ENCODE measurements around the gene NDE1.

The NDE1 gene

DNA sequence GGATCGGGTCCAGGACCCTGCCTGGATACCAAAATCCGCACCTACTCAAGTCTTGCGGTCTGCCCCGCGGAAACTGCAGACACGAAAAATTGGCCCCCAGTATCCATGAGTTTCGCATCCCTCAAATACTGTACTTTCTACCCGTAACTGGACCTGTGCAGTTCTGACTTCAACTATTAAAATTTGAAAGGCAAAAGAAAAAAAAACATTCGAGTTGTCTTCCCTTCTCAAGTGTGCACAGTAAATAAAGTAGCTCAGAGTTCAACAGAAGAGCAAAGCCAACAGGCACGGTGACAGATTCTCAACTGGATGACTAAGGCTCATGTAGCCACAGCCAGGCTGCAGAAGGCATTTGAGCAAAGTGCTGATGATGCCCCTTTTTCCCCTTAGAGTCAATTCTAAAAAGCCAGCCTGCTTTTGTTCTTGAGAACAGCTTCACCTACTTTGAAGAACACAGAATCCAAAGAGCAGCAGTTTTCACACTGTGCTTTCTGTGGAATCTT lies 39.6 kb upstream of the NDE1 start:
- no peak overlapping the region for H3K4me3 ChIP-seq (ENCODE audit: low read depth, low read length, poor library complexity, severe bottlenecking)
- TF ChIP-seq, protein P1, sequence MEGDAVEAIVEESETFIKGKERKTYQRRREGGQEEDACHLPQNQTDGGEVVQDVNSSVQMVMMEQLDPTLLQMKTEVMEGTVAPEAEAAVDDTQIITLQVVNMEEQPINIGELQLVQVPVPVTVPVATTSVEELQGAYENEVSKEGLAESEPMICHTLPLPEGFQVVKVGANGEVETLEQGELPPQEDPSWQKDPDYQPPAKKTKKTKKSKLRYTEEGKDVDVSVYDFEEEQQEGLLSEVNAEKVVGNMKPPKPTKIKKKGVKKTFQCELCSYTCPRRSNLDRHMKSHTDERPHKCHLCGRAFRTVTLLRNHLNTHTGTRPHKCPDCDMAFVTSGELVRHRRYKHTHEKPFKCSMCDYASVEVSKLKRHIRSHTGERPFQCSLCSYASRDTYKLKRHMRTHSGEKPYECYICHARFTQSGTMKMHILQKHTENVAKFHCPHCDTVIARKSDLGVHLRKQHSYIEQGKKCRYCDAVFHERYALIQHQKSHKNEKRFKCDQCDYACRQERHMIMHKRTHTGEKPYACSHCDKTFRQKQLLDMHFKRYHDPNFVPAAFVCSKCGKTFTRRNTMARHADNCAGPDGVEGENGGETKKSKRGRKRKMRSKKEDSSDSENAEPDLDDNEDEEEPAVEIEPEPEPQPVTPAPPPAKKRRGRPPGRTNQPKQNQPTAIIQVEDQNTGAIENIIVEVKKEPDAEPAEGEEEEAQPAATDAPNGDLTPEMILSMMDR (IDR thresholded peaks at IDR 0.05; ENCODE audit: low read length), result no peak
- TF ChIP-seq EZH2 (IDR thresholded peaks at IDR 0.05; ENCODE audit: borderline replicate concordance, low read length), result no peak
- no peaks in the 10 kb centered on the region for H3K9me3 ChIP-seq (ENCODE audit: low read length)
- no peaks in the 10 kb centered on the region for H3F3A ChIP-seq (ENCODE audit: insufficient read depth, low read length)
- no peaks in the 10 kb centered on the region for H3K9me2 ChIP-seq (ENCODE audit: low read depth, low read length)
- no peak overlapping the region for H3K4me2 ChIP-seq (ENCODE audit: low read length)
- no peaks in the 10 kb centered on the region for H3K27me3 ChIP-seq (ENCODE audit: insufficient read depth, low read length)
- peaks cover 87% of the 10 kb centered on the region for H3K36me3 ChIP-seq (ENCODE audit: insufficient read depth, low read length)
- no peak overlapping the region for H2AFZ ChIP-seq (ENCODE audit: low read length)
- no peaks in the 10 kb centered on the region for H3K79me2 ChIP-seq (ENCODE audit: insufficient read depth, low read length)
- H4K20me1 ChIP-seq (ENCODE audit: insufficient read depth, low read length), result no peaks in the 10 kb centered on the region
- no peaks in the 10 kb centered on the region for H3K4me1 ChIP-seq (ENCODE audit: insufficient read depth, low read length, severe bottlenecking)
- no peak overlapping the region for H3K27ac ChIP-seq (ENCODE audit: low read depth, low read length, poor library complexity, severe bottlenecking)
- no peak overlapping the region for H3K9ac ChIP-seq (ENCODE audit: low read length)

DNA sequence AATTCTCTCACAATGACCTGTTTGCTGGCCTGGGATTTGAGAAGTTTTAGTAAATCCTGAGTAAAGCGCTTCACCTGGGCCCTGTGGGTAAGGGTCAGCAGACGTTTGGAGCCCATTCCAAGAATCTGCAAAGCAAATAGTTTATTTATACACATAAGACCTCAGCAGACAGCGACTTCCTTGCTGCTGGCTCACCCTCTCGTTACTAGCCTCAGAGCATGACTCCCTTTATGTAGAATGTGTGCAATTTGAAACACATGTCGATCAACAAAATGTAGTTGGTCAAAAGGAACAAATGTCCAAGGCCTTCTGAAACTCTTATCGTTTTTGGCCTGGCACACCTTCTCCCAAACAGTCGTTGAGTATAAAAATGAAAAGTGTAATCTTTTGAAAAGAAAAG lies 38.4 kb upstream of the NDE1 start:
- no peaks in the 10 kb centered on the region for H3K9me2 ChIP-seq (ENCODE audit: low read depth, low read length)
- no peak for TF ChIP-seq EZH2 (IDR thresholded peaks at IDR 0.05; ENCODE audit: borderline replicate concordance, low read length)
- TF ChIP-seq, protein P1 (IDR thresholded peaks at IDR 0.05; ENCODE audit: low read length), result no peak
- H3K79me2 ChIP-seq (ENCODE audit: insufficient read depth, low read length), result no peaks in the 10 kb centered on the region
- no peaks in the 10 kb centered on the region for H3F3A ChIP-seq (ENCODE audit: insufficient read depth, low read length)
- no peaks in the 10 kb centered on the region for H4K20me1 ChIP-seq (ENCODE audit: insufficient read depth, low read length)
- no peak overlapping the region for H2AFZ ChIP-seq (ENCODE audit: low read length)
- H3K27me3 ChIP-seq (ENCODE audit: insufficient read depth, low read length), result no peaks in the 10 kb centered on the region
- no peak overlapping the region for H3K9ac ChIP-seq (ENCODE audit: low read length)
- H3K4me3 ChIP-seq (ENCODE audit: low read depth, low read length, poor library complexity, severe bottlenecking), result no peak overlapping the region
- no peak overlapping the region for H3K27ac ChIP-seq (ENCODE audit: low read depth, low read length, poor library complexity, severe bottlenecking)
- no peaks in the 10 kb centered on the region for H3K4me1 ChIP-seq (ENCODE audit: insufficient read depth, low read length, severe bottlenecking)
- H3K36me3 ChIP-seq (ENCODE audit: insufficient read depth, low read length), result peaks cover 87% of the 10 kb centered on the region
- H3K9me3 ChIP-seq (ENCODE audit: low read length), result no peaks in the 10 kb centered on the region
- no peak overlapping the region for H3K4me2 ChIP-seq (ENCODE audit: low read length)

DNA sequence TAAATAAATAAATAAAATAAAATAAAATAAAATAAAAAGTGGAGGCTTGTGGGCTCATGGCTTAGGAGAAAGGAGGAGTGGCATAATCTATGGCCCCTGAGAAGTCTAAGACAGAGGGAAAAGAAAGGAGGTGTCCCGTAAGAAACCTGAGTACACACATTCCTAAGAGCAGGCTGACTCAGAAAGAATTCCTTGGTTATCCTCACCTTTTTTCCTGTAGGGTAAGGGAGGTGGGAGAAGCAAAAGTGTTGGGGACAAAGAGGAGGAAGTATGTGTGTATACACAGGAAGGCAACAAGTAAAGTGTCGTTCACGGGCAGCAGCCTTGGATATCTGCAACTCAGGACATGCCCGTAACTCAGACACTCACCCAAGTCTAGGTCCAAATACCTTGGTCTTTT lies 36.4 kb upstream of the NDE1 start:
- Histone ChIP-seq H4K20me1 (ENCODE audit: insufficient read depth, low read length) (no peaks in the 10 kb centered on the region), H3K4me1 (ENCODE audit: insufficient read depth, low read length, severe bottlenecking) (no peaks in the 10 kb centered on the region), H3K27ac (ENCODE audit: low read depth, low read length, poor library complexity, severe bottlenecking) (no peak overlapping the region), H3K9ac (ENCODE audit: low read length) (no peak overlapping the region), H3K27me3 (ENCODE audit: insufficient read depth, low read length) (no peaks in the 10 kb centered on the region), H3K9me2 (ENCODE audit: low read depth, low read length) (no peaks in the 10 kb centered on the region), H3K9me3 (ENCODE audit: low read length) (no peaks in the 10 kb centered on the region), H3F3A (ENCODE audit: insufficient read depth, low read length) (no peaks in the 10 kb centered on the region), H2AFZ (ENCODE audit: low read length) (no peak overlapping the region), H3K79me2 (ENCODE audit: insufficient read depth, low read length) (no peaks in the 10 kb centered on the region), H3K4me3 (ENCODE audit: low read depth, low read length, poor library complexity, severe bottlenecking) (no peak overlapping the region), H3K36me3 (ENCODE audit: insufficient read depth, low read length) (peaks cover 87% of the 10 kb centered on the region), H3K4me2 (ENCODE audit: low read length) (no peak overlapping the region)
- TF ChIP-seq, protein P1 (IDR thresholded peaks at IDR 0.05; ENCODE audit: low read length), result no peak
- no peak for TF ChIP-seq EZH2 (IDR thresholded peaks at IDR 0.05; ENCODE audit: borderline replicate concordance, low read length)
